Measurements from ENCODE around the gene HAGH.

Gene HAGH

DNA sequence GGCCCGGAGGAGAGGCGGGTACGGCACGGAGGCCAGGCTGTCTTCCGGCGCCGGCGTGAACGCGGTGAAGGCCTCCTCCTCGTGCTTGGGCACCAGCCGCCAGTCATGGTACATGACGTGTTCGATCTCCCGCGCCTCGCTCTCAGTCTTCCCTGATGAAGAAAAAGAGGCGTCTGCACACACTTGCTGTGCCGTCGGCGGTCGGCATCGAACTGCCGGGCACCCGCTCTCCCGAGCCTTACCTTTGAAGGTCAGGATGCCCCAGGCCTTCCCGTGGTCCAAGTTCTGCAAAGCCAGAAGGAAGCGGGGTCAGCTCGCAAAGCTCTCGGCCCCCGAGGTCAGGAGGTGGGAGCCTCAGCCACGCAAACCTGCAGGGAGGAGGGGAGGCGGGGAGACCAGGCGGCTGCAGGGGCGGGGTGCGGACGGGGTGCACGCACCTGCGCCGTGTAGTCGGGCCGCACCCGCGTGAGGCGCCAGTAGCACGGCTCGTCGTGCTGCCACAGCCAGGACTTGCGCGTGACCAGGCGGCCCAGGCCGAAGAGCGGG is 54.2 kb downstream of the HAGH start, which contains the start of gene EME2:
Gene EME2 (plus strand): TSS at position 449 of the 546 bp plus-strand sequence. CDS start 418 bp downstream, outside the sequence.
- TF ChIP-seq, protein P1, sequence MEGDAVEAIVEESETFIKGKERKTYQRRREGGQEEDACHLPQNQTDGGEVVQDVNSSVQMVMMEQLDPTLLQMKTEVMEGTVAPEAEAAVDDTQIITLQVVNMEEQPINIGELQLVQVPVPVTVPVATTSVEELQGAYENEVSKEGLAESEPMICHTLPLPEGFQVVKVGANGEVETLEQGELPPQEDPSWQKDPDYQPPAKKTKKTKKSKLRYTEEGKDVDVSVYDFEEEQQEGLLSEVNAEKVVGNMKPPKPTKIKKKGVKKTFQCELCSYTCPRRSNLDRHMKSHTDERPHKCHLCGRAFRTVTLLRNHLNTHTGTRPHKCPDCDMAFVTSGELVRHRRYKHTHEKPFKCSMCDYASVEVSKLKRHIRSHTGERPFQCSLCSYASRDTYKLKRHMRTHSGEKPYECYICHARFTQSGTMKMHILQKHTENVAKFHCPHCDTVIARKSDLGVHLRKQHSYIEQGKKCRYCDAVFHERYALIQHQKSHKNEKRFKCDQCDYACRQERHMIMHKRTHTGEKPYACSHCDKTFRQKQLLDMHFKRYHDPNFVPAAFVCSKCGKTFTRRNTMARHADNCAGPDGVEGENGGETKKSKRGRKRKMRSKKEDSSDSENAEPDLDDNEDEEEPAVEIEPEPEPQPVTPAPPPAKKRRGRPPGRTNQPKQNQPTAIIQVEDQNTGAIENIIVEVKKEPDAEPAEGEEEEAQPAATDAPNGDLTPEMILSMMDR (IDR thresholded peaks at IDR 0.05; ENCODE audit: insufficient read depth, missing control alignments), result no peak
- no peak for FAIRE-seq
- no peak for DNase-seq (ENCODE audit: insufficient read length, low spot score)

DNA sequence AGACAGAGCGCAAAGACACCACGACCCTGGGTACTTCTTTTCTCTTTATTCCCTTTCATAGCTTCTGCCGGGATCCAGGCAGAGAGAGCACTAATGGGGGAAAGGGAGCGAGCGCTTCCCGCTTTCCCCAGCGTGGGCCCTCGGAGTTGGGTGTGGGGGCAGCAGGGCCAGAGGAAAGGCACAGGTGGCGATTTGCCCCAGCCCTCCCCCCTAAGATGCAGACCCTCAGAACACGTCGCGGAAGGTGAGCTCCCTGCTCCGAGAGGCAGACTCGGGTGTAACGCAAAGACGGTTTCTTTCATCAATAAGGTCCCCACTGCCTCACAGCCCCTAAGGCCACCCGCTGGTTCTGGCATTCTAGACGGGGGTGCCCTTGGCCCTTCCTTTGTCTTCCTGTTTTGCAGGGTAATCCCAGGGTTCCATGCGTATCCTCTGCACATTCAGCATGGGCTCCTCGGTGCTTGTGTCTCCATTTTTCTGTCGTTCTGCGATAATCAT is 54.7 kb downstream of the HAGH start:
- TF ChIP-seq, protein P1 (IDR thresholded peaks at IDR 0.05; ENCODE audit: insufficient read depth, missing control alignments), result no peak
- FAIRE-seq (no peak), DNase-seq (ENCODE audit: insufficient read length, low spot score) (no peak)

DNA sequence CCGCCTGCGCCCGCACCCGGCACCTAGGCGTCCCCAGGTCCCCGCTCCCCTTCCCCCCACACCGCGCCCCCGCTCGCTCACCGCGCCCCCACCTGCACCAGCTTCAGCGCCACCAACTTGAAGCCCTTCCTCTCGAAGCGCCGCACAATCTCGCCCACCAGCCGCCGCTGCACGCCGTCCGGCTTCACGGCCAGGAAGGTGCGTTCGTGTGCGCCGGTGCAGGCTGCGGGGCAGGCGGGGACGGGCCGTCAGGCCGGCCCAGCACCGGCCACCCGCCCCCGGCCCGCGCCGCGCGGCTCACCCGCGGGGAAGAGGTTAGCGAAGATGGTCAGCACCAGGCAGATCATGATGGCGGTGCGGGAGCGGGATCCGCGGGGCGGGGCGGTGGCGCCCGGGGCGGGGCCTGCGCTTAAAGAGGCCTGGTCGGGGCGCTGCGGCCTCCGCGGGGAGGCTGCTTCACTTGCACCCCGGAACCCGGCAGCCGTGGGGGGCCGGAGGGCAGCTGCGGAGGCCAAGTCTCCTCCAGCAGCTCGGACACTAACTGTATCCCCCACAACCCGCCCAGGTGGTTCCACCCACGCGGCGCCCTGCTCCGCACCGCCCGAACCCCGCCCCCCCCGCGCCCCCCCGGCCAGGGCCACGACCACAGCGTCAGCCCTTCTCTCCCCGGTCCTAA is 55.3 kb downstream of the HAGH start, which contains the start of gene NME3:
Gene NME3 (minus strand): TSS at position 356 of the 676 bp plus-strand sequence. CDS start 9 bp downstream, at position 347.
- peak; percentile 89 for DNase-seq (ENCODE audit: insufficient read length, low spot score)
- TF ChIP-seq, protein P1 (IDR thresholded peaks at IDR 0.05; ENCODE audit: insufficient read depth, missing control alignments), result no peak
- FAIRE-seq, result no peak

DNA sequence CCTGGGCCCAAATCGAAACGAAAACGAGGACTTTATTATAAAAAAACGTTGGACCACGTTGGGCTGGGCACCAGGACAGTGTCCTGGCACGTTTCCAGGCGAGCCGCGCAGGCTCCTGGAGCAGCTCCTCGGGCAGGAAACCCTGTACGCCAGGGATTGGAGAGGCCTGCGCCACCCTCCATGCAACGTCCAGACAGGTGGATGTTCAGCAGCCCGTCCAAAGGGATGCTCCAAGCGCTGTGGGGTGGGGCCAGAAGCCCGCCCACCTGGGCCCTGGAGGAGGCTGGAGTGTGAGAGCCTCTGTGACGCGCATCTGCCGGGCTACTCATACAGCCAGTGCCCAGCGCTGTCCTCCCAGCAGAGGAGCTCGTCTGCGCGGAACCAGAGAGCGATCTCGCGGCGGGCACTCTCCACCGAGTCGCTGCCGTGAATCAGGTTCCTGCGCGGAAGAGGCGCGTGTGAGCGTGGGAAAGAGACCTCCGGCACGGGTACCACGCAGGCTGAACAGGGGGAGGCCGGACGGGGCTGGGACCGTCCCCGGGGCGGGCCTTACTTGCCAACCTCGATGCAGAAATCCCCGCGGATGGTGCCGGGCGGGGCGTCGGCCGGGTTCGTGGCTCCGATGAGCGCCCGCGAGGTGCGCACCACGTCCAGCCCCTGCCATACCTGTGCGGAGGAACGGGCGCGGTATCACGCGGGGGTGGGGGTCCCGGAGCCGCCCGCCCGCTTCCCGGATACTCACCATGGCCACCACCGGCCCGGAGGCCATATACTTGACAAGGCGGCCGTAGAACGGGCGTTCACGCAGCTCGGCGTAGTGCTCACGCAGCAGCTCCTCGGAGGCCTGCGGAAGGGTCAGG is 56.1 kb downstream of the HAGH start:
- DNase-seq (ENCODE audit: insufficient read length, low spot score), result no peak
- TF ChIP-seq, protein P1 (IDR thresholded peaks at IDR 0.05; ENCODE audit: insufficient read depth, missing control alignments), result no peak
- no peak for FAIRE-seq

DNA sequence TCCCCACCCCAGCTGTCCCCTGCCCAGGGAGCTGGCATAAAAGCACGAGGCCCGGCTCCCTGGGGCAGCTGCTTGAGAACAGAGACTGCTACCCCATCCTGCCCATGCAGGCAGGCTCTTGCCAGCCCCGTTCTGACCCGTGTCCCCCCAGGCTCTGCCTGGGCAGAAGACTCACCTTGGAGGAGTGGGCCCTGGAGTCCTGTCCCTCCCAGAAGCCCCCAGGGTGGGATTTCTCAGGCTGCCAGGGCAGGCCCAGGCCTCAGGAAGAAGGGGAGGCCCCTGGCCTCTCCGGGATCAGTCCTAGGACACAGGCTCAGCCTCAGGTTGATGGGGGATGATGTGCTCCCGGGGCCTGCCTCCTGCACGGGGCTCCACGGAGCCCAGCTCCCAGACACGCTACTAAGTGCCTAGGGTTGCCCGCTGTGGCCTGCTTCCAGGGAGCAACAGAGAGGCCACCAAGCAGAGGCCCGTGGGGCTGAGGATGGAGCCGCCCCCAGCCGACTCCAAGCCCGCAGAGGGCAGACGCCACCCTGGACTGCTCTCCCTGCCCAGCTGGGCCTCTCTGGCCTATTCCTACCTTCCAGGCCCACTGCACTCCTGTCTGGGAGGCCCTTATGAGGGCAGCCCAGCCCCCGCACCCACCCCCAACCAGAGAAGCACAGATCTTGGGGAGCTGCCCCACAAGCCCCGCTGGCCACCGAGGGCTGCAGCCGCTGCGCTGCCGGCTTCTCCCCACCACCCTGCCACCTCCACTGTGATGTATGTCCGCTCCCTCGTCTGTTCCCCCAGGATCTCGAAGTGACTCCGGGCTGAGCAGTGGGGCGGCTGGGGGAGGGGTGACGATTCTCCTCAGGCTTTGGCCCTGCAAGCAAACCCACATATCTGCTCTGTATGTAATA is 57.0 kb downstream of the HAGH start:
- DNase-seq (ENCODE audit: insufficient read length, low spot score) (no peak), FAIRE-seq (no peak)
- TF ChIP-seq, protein P1 (IDR thresholded peaks at IDR 0.05; ENCODE audit: insufficient read depth, missing control alignments), result no peak

DNA sequence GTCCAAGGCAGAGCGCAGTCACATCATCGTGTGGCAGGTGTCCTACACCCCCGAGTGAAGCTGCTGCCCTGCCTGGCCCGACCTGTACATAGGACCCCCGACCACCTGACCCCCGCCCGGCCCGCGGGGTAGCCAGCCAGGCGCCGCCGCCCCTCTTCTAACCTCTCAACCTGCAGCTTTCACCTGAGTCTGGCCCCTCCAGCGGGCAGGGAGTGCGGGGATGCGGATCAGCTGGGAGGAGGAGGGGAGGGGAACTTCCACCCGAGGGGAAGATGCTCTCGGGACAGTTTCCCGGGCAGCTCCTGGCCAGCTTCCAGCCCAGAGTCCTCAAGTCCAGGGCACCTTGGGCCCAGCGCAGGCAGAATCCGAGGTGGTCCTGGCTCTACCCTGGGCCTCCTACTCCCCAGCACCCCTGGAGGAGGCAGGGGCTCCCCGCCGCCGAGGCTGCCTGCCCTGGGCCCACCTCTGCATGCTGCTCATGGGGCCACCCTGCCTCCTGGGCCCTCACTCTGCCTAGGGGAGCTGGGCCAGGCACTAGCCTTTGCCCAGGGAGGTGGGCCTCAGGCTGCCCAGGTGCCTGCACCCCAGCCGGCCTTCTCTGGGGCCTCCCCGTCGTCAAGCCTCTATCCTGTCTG is 57.7 kb downstream of the HAGH start:
- DNase-seq (ENCODE audit: insufficient read length, low spot score), result no peak
- no peak for FAIRE-seq
- TF ChIP-seq, protein P1 (IDR thresholded peaks at IDR 0.05; ENCODE audit: insufficient read depth, missing control alignments), result no peak

Measured in D721Med (cell line).